LNCaP clone FGC (cell line): ENCODE data around the gene KIF3A.

Source experiments
- DNase-seq: peaks from one replicate; pipeline ENCODE4 v3.0.0-alpha.2; 2011; ENCODE audit warnings: low read depth
- H3K4me3 ChIP-seq: 2 replicates; pipeline ENCODE4 v1.5.1; 2011; ENCODE audit warnings: mild to moderate bottlenecking, low read depth, low read length, control low read depth
- TF ChIP-seq, protein P1 (sequence below): IDR thresholded peaks from 2 replicates; pipeline ENCODE4 v1.5.1; 2012; ENCODE audit warnings: mild to moderate bottlenecking; ENCODE audit not compliant: control insufficient read depth, insufficient read depth; ENCODE audit errors: extremely low read depth

Gene KIF3A

GRCh38 chr5:132744659-132745058 is 7.3 kb upstream of the KIF3A start:
- no peak for DNase-seq
- H3K4me3 ChIP-seq = no peak overlapping the region
- TF ChIP-seq, protein P1, sequence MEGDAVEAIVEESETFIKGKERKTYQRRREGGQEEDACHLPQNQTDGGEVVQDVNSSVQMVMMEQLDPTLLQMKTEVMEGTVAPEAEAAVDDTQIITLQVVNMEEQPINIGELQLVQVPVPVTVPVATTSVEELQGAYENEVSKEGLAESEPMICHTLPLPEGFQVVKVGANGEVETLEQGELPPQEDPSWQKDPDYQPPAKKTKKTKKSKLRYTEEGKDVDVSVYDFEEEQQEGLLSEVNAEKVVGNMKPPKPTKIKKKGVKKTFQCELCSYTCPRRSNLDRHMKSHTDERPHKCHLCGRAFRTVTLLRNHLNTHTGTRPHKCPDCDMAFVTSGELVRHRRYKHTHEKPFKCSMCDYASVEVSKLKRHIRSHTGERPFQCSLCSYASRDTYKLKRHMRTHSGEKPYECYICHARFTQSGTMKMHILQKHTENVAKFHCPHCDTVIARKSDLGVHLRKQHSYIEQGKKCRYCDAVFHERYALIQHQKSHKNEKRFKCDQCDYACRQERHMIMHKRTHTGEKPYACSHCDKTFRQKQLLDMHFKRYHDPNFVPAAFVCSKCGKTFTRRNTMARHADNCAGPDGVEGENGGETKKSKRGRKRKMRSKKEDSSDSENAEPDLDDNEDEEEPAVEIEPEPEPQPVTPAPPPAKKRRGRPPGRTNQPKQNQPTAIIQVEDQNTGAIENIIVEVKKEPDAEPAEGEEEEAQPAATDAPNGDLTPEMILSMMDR = no peak

GRCh38 chr5:132742626-132743025 is 5.3 kb upstream of the KIF3A start:
- DNase-seq = no peak
- TF ChIP-seq, protein P1 = no peak
- no peak overlapping the region for H3K4me3 ChIP-seq

DNA sequence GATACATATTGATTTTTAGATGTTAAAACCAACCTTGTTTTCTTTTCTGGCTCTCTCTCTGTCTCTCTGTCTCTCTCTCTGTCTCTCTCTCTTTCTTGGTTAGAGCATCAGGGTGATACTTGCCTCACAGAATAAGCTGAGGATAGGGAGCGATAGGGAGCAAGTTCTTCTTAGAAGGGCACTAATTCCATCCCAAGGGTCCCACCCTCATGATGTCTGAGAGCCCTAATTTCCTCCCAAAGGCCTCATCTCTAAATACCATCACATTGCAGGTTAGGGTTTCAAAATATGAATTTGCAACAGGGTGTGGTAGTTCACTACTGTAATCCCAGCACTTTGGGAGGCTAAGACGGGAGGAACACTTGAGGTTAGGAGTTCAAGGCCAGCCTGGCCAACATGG is 4.8 kb upstream of the KIF3A start:
- no peak for DNase-seq
- TF ChIP-seq, protein P1 = no peak
- no peak overlapping the region for H3K4me3 ChIP-seq

DNA sequence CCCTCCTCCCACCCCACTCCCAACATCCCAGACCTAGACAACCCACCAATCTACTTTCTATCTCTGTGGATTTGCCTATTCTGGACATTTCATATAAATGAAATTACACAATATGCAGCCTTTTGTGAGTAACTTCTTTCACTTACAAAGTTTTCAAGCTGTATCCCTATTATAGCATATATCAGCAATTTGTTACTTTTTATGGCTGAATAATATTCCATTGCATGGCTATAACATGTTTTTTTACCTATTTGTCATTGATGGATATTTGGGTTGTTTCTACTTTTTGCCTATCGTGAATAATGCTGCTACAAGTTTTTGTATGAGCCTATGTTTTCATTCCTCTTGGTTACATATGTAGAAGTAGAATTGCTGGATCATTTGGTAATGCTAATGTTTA is 1.9 kb upstream of the KIF3A start:
- TF ChIP-seq, protein P1 = no peak
- no peak for DNase-seq
- H3K4me3 ChIP-seq = no peak overlapping the region

- TF ChIP-seq, protein P1 = no peak
- H3K4me3 ChIP-seq = peak overlapping the region; percentile 87
- DNase-seq = no peak
These were observed 786 bp upstream of the KIF3A start for GRCh38 chr5:132737982-132738681.

- TF ChIP-seq, protein P1 = no peak
- no peak for DNase-seq
- H3K4me3 ChIP-seq = no peak overlapping the region
These were observed 2.7 kb downstream of the KIF3A start for GRCh38 chr5:132734687-132735086.
